A549 (cell line): ENCODE measurements around the gene AIMP2. TPM values are rescaled to one million over a fixed set of nuclear protein-coding genes. Genes with fewer than 3 reads are reported as not detected.
"Not testable (repeated sequence)": the region's sequence is repeated elsewhere in the genome, so short reads cannot be mapped to it uniquely, and the experiment has no call there.

Experiments
- ATAC-seq, 2 experiments: fragments of 200-7000 bp in 1 of 2; fragments of >200 bp in 1 of 2; cut with Nextera tagmentation in 1 of 2; cut with Tn5 transposase in 1 of 2; 3 replicates each; pipeline versions ENCODE4 v1.8.0 to v1.9.1; 2018 to 2020; ENCODE audit warnings: mild to moderate bottlenecking in 1 of 2, moderate library complexity in 1 of 2
- CTCF ChIA-PET: fragments of 300-600 bp; sonication (Branson Sonifier 250); formaldehyde crosslinking; extraction: SDS; loops from one replicate; lab custom pipeline; 2021; ENCODE audit warnings: antibody characterized with exemption, inconsistent platforms; lab: Yijun Ruan, JAX
- POLR2A ChIA-PET: fragments of 350-600 bp; formaldehyde crosslinking; extraction: SDS; loops from one replicate; lab custom pipeline; 2021; ENCODE audit warnings: antibody characterized with exemption, inconsistent platforms; lab: Yijun Ruan, JAX
- DNase-seq, 2 experiments: peaks; one replicate each; pipeline versions ENCODE4 v3.0.0 to v3.0.0-alpha.2; 2011 to 2016; ENCODE audit warnings: low read depth in 1 of 2, low spot score in 1 of 2
- FAIRE-seq: peaks from 2 replicates; lab custom pipeline; 2011; peaks lifted over from hg19 to GRCh38; lab: Jason Lieb, UNC
- H3K27ac ChIP-seq, 2 experiments: fragments of >200 bp; sonication (Bioruptor Twin); formaldehyde crosslinking; 3 replicates each; pipeline ENCODE4 v1.5.1; 2016 to 2017
- H3K4me1 ChIP-seq: fragments of >200 bp; sonication (Bioruptor Twin); formaldehyde crosslinking; 3 replicates; pipeline ENCODE4 v1.6.1; 2016
- H3K4me2 ChIP-seq: fragments of >200 bp; sonication (Bioruptor Twin); formaldehyde crosslinking; 3 replicates; pipeline ENCODE4 v1.6.1; 2016
- H3K4me3 ChIP-seq: fragments of >200 bp; sonication (Bioruptor Twin); formaldehyde crosslinking; 3 replicates; pipeline ENCODE4 v1.5.1; 2016
- H3K9me3 ChIP-seq: fragments of >200 bp; sonication (Bioruptor Twin); formaldehyde crosslinking; 3 replicates; pipeline ENCODE4 v1.6.1; 2016
- EHF ChIP-seq: fragments of 250-450 bp; sonication (Bioruptor Pico); IDR thresholded peaks from 2 replicates; pipeline ENCODE4 v1.5.0; 2020; ENCODE audit warnings: mild to moderate bottlenecking
- HES2 ChIP-seq: fragments of >200 bp; sonication (Bioruptor Twin); formaldehyde crosslinking; IDR thresholded peaks from 2 replicates; pipeline ENCODE4 v1.6.1; 2016
- RAD21 ChIP-seq, 2 experiments: fragments of >200 bp in 1 of 2; sonication (Bioruptor Twin) in 1 of 2; formaldehyde crosslinking in 1 of 2; IDR thresholded peaks in 1 of 2; conservative IDR thresholded peaks in 1 of 2; 2 replicates in 1 of 2; 3 replicates in 1 of 2; pipeline ENCODE4 v1.6.1; 2012 to 2018; ENCODE audit warnings: inconsistent platforms in 1 of 2
- SMC3 ChIP-seq: fragments of >200 bp; sonication (Bioruptor Twin); formaldehyde crosslinking; IDR thresholded peaks from 3 replicates; pipeline ENCODE4 v1.6.1; 2018; ENCODE audit warnings: inconsistent platforms
- ZNF302 ChIP-seq: fragments of 250-450 bp; sonication (Bioruptor Pico); IDR thresholded peaks from 2 replicates; pipeline ENCODE4 v1.9.0; 2021; ENCODE audit warnings: inconsistent platforms, mild to moderate bottlenecking, moderate library complexity
- WGBS: methylation state at CpG from one replicate; pipeline ENCODE4 v1.1.6; 2017; ENCODE audit errors: missing lambda C conversion rate; 5-methylcytosine and 5-hydroxymethylcytosine counted together
- polyA plus RNA-seq, 4 experiments: library from polyadenylated mRNA; depleted of rRNA in 3 of 4; stranded (reverse); fragments of >200 nt; fragmentation: RNase III in 1 of 4; extraction: RNeasy Plus Mini Kit Qiagen cat#74134 plus additional on column Dnase treatment in 1 of 4; gene quantifications; 2 replicates in 3 of 4; 3 replicates in 1 of 4; pipeline ENCODE4 v1.2.3, GENCODE V29; 2011 to 2017
- TF ChIP-seq, protein P1 (sequence below): fragments of >200 bp; sonication (Bioruptor Twin); formaldehyde crosslinking; IDR thresholded peaks from 3 replicates; pipeline ENCODE4 v1.5.1; 2016

The AIMP2 gene
- polyA plus RNA-seq, 2 of the 4 experiments (the other 2 are of a cell fraction), result 82.0 to 128 TPM

- H3K4me3 ChIP-seq, DNase-seq, H3K4me1 ChIP-seq, H3K27ac ChIP-seq, H3K9me3 ChIP-seq, POLR2A ChIA-PET, CTCF ChIA-PET, FAIRE-seq, H3K4me2 ChIP-seq: not testable (repeated sequence)
- ATAC-seq, result peak; percentile 24 to 41; a peak in 3 of 6 replicates
- no CpG with 5 or more reads among the region's 43 CpGs for whole genome bisulfite sequencing
Observed at GRCh38 chr7:5970347-5970911, 38.6 kb upstream of the AIMP2 start, which contains the start of gene RSPH10B. TSS of gene RSPH10B (minus strand) at chr7:5970689. CDS start at chr7:5967116, 3,573 bp downstream.

DNA sequence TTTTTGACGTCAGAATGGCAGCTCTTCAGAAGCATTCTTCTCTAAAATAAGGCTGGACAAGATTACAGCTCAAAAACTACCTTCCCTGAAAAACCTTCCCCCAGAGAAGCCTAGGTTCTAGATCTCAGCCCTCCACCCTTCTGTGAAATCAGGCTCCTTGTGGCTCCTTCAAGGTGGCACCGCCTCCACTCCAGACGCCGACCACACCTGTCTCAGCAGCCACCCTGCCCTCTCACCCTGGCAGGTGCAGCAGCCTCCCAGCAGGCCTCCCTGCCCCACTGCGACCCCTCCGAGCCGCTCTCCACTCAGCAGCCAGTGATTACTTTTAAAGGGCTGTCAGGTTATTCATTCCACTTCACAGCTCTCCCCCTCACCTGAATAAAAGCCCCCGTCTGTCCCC is 35.5 kb upstream of the AIMP2 start:
- CTCF ChIA-PET, ATAC-seq, POLR2A ChIA-PET: not testable (repeated sequence)

DNA sequence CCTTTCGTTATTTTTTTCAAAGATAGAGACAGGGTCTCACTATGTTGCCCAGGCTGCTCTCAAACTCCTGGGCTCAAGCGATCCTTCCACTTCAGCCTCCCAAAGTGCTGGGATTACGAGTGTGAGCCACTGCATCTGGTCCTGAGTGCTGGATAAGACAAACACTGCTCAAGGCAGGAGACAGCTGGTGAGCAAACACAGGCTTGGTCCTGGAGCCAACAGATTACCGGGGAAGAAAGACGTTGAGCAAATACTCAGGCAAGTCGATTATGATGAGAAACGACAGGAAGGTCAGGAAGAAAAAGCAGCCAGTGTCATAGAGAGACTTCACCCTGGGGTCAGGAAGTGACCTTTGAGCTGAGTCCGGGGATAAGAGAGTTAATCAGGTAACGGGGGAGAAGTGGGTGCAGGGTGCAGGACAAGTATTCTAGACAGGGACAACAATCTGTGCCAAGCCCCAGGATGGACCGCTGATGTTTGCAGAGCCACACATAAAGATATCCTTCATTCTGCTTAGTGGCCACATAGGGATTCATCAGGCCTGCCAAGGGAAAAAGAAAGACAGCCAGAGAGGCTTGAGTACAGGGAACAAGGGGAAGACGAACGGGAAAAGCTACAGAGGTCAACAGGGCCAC is 29.3 kb upstream of the AIMP2 start:
- POLR2A ChIA-PET, H3K4me1 ChIP-seq, CTCF ChIA-PET, DNase-seq, H3K9me3 ChIP-seq, H3K4me3 ChIP-seq, H3K27ac ChIP-seq: not testable (repeated sequence)
- 61% methylated on average over 2 of the region's 12 CpGs for WGBS
- FAIRE-seq, result peak; percentile 88
- peak; percentile 66 to 81 for ATAC-seq
- 0 out of 3 replicates have a peak overlapping the region, but pooled peaks have one; percentile 12 for H3K4me2 ChIP-seq

More for the DNA sequence above, 35.5 kb upstream of the AIMP2 start:
- not testable (repeated sequence) for H3K4me2 ChIP-seq, H3K9me3 ChIP-seq, FAIRE-seq, H3K4me3 ChIP-seq, DNase-seq, H3K27ac ChIP-seq, H3K4me1 ChIP-seq
- no CpG with 5 or more reads among the region's 8 CpGs for WGBS

DNA sequence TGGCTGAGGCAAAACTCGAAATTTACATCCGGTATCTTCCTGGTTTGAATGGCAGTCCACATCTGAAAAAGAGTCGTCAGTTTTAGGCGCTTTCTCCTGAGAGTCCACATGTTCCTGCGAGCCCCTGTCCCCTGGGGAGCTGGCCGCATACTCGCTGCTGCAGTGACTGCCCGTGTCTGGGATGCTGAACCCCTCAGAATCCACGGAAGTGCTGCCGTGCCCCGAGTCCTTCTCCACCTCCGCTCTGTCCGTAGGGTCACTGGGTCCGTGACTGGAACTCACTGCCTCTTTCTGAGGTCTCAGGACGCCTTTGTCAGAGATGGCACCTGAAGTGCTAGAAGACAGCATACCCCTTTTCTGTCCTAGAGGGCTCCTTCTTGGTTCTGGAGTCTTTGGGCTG is 22.0 kb upstream of the AIMP2 start:
- 92% methylated on average over 15 of the region's 15 CpGs for WGBS
- FAIRE-seq, CTCF ChIA-PET, ATAC-seq, H3K27ac ChIP-seq, H3K4me2 ChIP-seq, H3K4me3 ChIP-seq, POLR2A ChIA-PET, DNase-seq, H3K4me1 ChIP-seq, H3K9me3 ChIP-seq: not testable (repeated sequence)

DNA sequence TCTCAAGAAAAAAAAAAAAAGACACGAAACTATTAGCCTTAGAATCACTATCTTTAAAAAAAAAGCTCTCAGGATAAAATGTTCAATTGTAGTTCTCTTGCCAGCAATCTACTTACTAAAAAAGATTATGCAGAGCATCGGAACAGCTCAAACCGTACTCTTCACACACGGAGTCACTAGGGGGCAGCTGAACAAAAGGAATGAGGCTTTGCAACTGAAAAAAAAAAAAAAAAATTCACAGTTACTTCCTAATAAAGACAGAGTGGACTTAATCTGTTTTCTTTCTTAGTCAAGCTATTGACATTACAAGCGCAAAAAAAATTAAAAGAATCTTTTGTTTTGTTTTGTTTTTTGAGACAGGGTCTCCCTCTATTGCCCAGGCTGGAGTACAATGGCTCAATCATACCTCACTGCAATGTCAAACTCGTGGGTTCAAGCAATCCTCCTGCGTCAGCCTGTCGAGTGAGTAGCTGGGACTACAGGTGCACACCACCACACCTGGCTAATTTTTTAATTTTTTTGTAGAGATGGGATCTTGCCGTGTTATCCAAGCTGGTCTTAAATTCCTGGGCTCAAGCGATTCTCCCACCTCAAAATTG is 11.8 kb upstream of the AIMP2 start:
- Histone ChIP-seq H3K4me3 (no peak overlapping the region), H3K4me1 (peaks cover 13% of the 10 kb centered on the region), H3K27ac (no peak overlapping the region), H3K9me3 (no peaks in the 10 kb centered on the region), H3K4me2 (no peak overlapping the region)
- ATAC-seq, result peak; percentile 83 to 89
- 52% methylated on average over 10 of the region's 10 CpGs for WGBS
- FAIRE-seq, result no peak
- peak; percentile 63 to 73 for DNase-seq
- POLR2A ChIA-PET, result interaction anchor here (0.5 to 1.6 kb wide), 2 partner anchors 11 to 450 kb away, joined by 11 to 24 read pairs; partner anchors contain the start of genes AIMP2, DAGLB and PMS2
- TF ChIP-seq ZNF302 (CRISPR knock-in tag) (no peak), RAD21 (conservative IDR thresholded peaks at IDR 0.05 in 1 of 2, IDR thresholded peaks at IDR 0.05 in 1 of 2) (peak; percentile 85 to 89), SMC3 (peak; percentile 75), HES2 (no peak), EHF (CRISPR knock-in tag) (no peak)
- TF ChIP-seq, protein P1, sequence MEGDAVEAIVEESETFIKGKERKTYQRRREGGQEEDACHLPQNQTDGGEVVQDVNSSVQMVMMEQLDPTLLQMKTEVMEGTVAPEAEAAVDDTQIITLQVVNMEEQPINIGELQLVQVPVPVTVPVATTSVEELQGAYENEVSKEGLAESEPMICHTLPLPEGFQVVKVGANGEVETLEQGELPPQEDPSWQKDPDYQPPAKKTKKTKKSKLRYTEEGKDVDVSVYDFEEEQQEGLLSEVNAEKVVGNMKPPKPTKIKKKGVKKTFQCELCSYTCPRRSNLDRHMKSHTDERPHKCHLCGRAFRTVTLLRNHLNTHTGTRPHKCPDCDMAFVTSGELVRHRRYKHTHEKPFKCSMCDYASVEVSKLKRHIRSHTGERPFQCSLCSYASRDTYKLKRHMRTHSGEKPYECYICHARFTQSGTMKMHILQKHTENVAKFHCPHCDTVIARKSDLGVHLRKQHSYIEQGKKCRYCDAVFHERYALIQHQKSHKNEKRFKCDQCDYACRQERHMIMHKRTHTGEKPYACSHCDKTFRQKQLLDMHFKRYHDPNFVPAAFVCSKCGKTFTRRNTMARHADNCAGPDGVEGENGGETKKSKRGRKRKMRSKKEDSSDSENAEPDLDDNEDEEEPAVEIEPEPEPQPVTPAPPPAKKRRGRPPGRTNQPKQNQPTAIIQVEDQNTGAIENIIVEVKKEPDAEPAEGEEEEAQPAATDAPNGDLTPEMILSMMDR, result peak; percentile 75
- CTCF ChIA-PET, result interaction anchor here (0.6 to 3.3 kb wide), 55 partner anchors 9 to 1350 kb away, joined by 3 to 20 read pairs (median 4); partner anchors contain the start of genes AIMP2 and PMS2
